RWPE2 (cell line): ENCODE measurements around the gene IQGAP3.
A peak's percentile ranks its signal among the peaks of the same experiment; 100 is the strongest.
"Not testable (repeated sequence)": the region's sequence is repeated elsewhere in the genome, so short reads cannot be mapped to it uniquely, and the experiment has no call there.

Experiments used
- ATAC-seq: fragments of 200-7000 bp; cut with Tn5 transposase; 3 replicates; pipeline ENCODE4 v1.9.1; 2021; ENCODE audit warnings: low read depth
- DNase-seq: peaks from one replicate; pipeline ENCODE4 v3.0.0-alpha.2; 2020; ENCODE audit warnings: low spot score
- H3K27ac ChIP-seq: fragments of 450-650 bp; 2 replicates; pipeline ENCODE4 v1.5.1; 2017; ENCODE audit warnings: mild to moderate bottlenecking; ENCODE audit not compliant: poor library complexity, severe bottlenecking
- H3K27me3 ChIP-seq: fragments of 250-450 bp; sonication (Bioruptor Pico); 2 replicates; pipeline ENCODE4 v1.5.1; 2021; ENCODE audit warnings: mild to moderate bottlenecking, moderate library complexity; ENCODE audit not compliant: insufficient read depth, poor library complexity, severe bottlenecking
- H3K36me3 ChIP-seq: fragments of 250-450 bp; sonication (Bioruptor Pico); 2 replicates; pipeline ENCODE4 v1.5.1; 2020; ENCODE audit warnings: low read depth, mild to moderate bottlenecking, moderate library complexity
- H3K4me1 ChIP-seq: fragments of 250-450 bp; sonication (Bioruptor Pico); 2 replicates; pipeline ENCODE4 v1.5.1; 2021; ENCODE audit warnings: mild to moderate bottlenecking, moderate library complexity; ENCODE audit not compliant: insufficient read depth, poor library complexity, severe bottlenecking
- H3K4me3 ChIP-seq: fragments of 250-450 bp; sonication (Bioruptor Pico); 2 replicates; pipeline ENCODE4 v1.5.1; 2021; ENCODE audit warnings: mild to moderate bottlenecking, moderate library complexity; ENCODE audit not compliant: severe bottlenecking
- H3K9me3 ChIP-seq: fragments of 250-450 bp; sonication (Bioruptor Pico); 2 replicates; pipeline ENCODE4 v1.5.1; 2021; ENCODE audit warnings: mild to moderate bottlenecking, moderate library complexity; ENCODE audit not compliant: severe bottlenecking
- CTCF ChIP-seq: fragments of 450-650 bp; IDR thresholded peaks from one replicate; pipeline ENCODE4 v1.5.1; 2017; ENCODE audit warnings: mild to moderate bottlenecking, moderate library complexity; ENCODE audit not compliant: poor library complexity, severe bottlenecking

The IQGAP3 gene

GRCh38 chr1:156553860-156554485 lies 18.4 kb downstream of the IQGAP3 start:
- DNase-seq: no peak

DNA sequence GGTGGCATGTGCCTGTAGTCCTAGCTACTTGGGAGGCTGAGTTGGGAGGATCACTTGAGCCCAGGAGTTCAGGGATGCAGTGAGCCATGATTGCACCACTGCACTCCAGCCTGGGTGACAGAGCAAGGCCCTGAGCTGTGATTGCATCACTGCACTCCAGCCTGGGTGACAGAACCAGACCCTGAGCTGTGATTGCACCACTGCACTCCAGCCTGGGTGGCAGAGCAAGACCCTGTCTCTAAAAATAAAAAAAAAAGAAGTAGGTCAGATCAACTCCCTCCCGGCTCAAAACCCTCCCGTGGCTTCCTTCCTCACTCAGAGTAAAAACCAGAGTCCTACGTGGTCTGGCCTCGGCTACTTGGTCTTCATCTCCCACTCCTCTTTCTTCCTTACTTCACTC lies 19.4 kb downstream of the IQGAP3 start:
- not testable (repeated sequence) for H3K27ac ChIP-seq, H3K4me3 ChIP-seq, ATAC-seq, H3K4me1 ChIP-seq, H3K27me3 ChIP-seq, DNase-seq, H3K9me3 ChIP-seq
- peaks cover 61% of the 10 kb centered on the region for H3K36me3 ChIP-seq

More at GRCh38 chr1:156553860-156554485, 18.4 kb downstream of the IQGAP3 start:
- no peak overlapping the region for H3K4me3 ChIP-seq
- no peak for ATAC-seq
- H3K9me3 ChIP-seq: no peaks in the 10 kb centered on the region
- peaks cover 6% of the 10 kb centered on the region for H3K4me1 ChIP-seq
- peaks cover 51% of the 10 kb centered on the region for H3K36me3 ChIP-seq
- no peak for TF ChIP-seq CTCF
- H3K27ac ChIP-seq: no peak overlapping the region
- no peaks in the 10 kb centered on the region for H3K27me3 ChIP-seq

DNA sequence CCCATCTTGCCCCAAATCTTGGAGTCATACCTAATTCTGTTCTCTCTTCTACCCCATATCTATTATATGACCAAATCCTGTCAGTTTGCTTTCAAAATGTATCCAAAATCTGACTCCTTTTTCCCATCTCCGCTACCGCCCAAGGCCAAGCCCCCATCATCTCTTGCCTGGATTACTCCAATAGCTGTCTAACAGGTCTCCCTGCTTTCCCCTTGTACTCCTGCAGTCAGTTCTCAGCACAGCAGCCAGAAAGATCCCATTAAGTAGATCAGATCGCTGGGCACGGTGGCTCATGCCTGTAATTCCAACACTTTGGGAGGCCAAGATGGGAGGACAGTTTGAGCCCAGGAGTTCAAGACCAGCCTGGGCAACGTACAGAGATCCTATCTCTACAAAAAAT lies 19.8 kb downstream of the IQGAP3 start:
- ATAC-seq: no peak
- TF ChIP-seq CTCF: no peak
- H3K4me3 ChIP-seq: no peak overlapping the region
- no peak for DNase-seq
- H3K36me3 ChIP-seq: peaks cover 65% of the 10 kb centered on the region
- no peaks in the 10 kb centered on the region for H3K9me3 ChIP-seq
- no peaks in the 10 kb centered on the region for H3K27me3 ChIP-seq
- H3K4me1 ChIP-seq: peaks cover 6% of the 10 kb centered on the region
- H3K27ac ChIP-seq: peak overlapping the region; percentile 6

DNA sequence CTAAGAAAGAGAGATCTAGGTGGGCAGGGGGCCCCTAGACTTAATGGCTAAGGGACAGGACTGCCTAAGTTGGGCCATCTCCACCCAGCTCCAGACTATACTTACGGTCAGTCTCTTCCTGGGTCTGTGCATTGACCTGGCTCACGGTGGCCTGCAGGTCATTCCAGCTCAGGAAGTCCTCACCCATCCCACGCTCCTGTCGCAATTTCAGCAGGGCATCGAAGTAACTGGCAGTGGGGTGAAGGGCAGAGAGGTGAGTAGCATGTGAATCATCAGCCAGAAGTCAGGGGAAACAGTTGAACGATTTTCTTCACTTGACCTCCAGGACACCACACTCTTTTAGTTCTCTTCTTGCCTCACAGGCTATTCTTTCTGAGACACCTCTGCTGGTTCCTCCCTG lies 20.5 kb downstream of the IQGAP3 start:
- no peak for DNase-seq
- peak; percentile 70 for ATAC-seq

DNA sequence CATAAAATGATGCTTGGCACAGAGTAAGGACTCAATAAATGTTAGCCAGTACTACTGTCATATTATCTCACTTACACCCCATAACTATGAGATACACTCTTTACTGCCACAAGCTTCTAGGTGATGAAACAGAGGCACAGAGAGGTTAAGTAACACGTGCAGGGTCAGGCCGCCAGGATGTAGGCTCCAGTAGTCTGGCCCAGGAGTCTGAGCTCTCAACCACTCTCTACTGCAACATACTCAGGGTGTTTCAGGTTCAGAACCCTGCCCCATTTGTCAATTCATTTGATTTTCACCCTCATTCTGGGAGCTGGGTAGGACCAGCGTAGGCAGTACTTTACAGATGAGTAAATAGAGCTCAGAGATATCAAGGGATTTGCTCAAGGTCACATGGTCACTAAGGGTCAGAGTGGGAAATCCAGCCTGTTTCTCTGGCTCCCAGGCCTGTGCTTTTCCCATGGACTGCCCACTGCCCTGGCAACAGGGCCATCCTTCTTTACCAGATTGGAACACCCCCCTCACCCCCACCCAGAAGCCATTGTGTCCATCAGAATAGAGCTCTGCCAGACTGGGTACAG lies 21.2 kb downstream of the IQGAP3 start:
- Histone ChIP-seq H3K4me1 (peaks cover 6% of the 10 kb centered on the region), H3K36me3 (peaks cover 71% of the 10 kb centered on the region), H3K27ac (no peak overlapping the region), H3K4me3 (no peak overlapping the region), H3K9me3 (no peaks in the 10 kb centered on the region), H3K27me3 (no peaks in the 10 kb centered on the region)
- ATAC-seq: no peak
- DNase-seq: no peak
- TF ChIP-seq CTCF: no peak

More for the DNA sequence above, 20.5 kb downstream of the IQGAP3 start:
- peaks cover 72% of the 10 kb centered on the region for H3K36me3 ChIP-seq
- H3K27ac ChIP-seq: no peak overlapping the region
- H3K9me3 ChIP-seq: no peaks in the 10 kb centered on the region
- H3K27me3 ChIP-seq: no peaks in the 10 kb centered on the region
- no peak for TF ChIP-seq CTCF
- peaks cover 6% of the 10 kb centered on the region for H3K4me1 ChIP-seq
- H3K4me3 ChIP-seq: no peak overlapping the region
